Hepatocyte (in vitro differentiated cells): ENCODE data around the gene DEFB124.

Experiments
- EZH2 ChIP-seq: fragments of 200-600 bp; sonication (generic); IDR thresholded peaks from 2 replicates; pipeline ENCODE4 v1.6.1; 2016; ENCODE audit warnings: antibody characterized with exemption, mild to moderate bottlenecking, borderline replicate concordance
- TF ChIP-seq, protein P1 (sequence below): fragments of 200-600 bp; sonication (generic); IDR thresholded peaks from 2 replicates; pipeline ENCODE4 v1.5.1; 2016; ENCODE audit warnings: antibody characterized with exemption, mild to moderate bottlenecking; ENCODE audit not compliant: poor library complexity

DNA sequence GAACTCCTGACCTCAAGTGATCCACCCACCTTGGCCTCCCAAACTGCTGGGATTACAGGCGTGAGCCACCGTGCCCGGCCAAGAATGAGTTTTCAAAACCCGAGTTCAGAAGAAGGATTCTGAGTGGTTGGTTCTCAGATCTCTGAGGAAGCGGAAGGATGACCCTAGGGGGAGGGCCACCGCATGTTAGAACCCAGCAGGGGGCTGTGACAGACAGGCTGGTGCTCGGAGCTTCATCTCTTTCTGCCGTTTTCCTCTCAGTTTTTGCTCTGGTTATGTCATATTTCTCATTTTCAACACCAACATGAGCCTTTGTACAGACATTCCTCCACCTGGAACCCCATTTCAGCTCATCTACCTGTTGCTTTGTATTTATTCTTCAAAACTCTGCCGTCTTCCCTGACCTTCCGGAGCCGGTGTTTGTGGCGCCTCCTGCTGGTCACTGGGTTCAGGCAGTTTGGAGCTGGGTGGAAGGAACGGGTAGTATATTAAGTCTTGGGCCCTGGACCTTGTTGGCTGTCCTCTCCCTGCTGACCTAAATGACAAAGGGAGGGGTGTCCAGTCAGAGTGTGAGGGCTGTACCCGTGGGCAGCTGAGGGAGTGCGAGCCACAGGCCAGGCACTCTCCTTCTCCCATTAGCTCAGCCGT, 34.8 kb downstream of the DEFB124 start, which contains the start of gene DEFB123:
- TF ChIP-seq EZH2 = no peak
- TF ChIP-seq, protein P1, sequence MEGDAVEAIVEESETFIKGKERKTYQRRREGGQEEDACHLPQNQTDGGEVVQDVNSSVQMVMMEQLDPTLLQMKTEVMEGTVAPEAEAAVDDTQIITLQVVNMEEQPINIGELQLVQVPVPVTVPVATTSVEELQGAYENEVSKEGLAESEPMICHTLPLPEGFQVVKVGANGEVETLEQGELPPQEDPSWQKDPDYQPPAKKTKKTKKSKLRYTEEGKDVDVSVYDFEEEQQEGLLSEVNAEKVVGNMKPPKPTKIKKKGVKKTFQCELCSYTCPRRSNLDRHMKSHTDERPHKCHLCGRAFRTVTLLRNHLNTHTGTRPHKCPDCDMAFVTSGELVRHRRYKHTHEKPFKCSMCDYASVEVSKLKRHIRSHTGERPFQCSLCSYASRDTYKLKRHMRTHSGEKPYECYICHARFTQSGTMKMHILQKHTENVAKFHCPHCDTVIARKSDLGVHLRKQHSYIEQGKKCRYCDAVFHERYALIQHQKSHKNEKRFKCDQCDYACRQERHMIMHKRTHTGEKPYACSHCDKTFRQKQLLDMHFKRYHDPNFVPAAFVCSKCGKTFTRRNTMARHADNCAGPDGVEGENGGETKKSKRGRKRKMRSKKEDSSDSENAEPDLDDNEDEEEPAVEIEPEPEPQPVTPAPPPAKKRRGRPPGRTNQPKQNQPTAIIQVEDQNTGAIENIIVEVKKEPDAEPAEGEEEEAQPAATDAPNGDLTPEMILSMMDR = no peak
